ENCODE data around the gene NDUFS8. TPM values are rescaled to one million over a fixed set of nuclear protein-coding genes. Genes with fewer than 3 reads are reported as not detected.

The NDUFS8 gene
- total RNA-seq, 1 donor from 2014 or later = 168 TPM

GRCh38 chr11:68056317-68057285, 26.1 kb downstream of the NDUFS8 start:
- Mint-ChIP-seq H3K4me3 (no peak overlapping the region), H3K4me1 (ENCODE audit: unreplicated experiment) (peaks cover 14% of the 10 kb centered on the region), H3K27me3 (no peaks in the 10 kb centered on the region), H3K27ac (no peak overlapping the region), H3K36me3 (peaks cover 15% of the 10 kb centered on the region), H3K9me3 (no peaks in the 10 kb centered on the region)
- no peak for DNase-seq (ENCODE audit: extremely low spot score, unreplicated experiment)
- no peak for TF ChIP-seq CTCF (conservative IDR thresholded peaks at IDR 0.05)

GRCh38 chr11:68057807-68058206, 27.3 kb downstream of the NDUFS8 start:
- peaks cover 23% of the 10 kb centered on the region for H3K36me3 Mint-ChIP-seq
- no peak for TF ChIP-seq CTCF (conservative IDR thresholded peaks at IDR 0.05)
- no peak overlapping the region for H3K4me3 Mint-ChIP-seq
- peaks cover 6% of the 10 kb centered on the region for H3K4me1 Mint-ChIP-seq (ENCODE audit: unreplicated experiment)
- H3K9me3 Mint-ChIP-seq = no peaks in the 10 kb centered on the region
- H3K27ac Mint-ChIP-seq = no peak overlapping the region
- no peak for DNase-seq (ENCODE audit: extremely low spot score, unreplicated experiment)
- no peaks in the 10 kb centered on the region for H3K27me3 Mint-ChIP-seq

- H3K36me3 Mint-ChIP-seq = peaks cover 31% of the 10 kb centered on the region
- no peak for TF ChIP-seq CTCF (conservative IDR thresholded peaks at IDR 0.05)
Measured at GRCh38 chr11:68061508-68061907, 31.0 kb downstream of the NDUFS8 start.

GRCh38 chr11:68064926-68065325, 34.4 kb downstream of the NDUFS8 start:
- Mint-ChIP-seq H3K4me1 (ENCODE audit: unreplicated experiment) (no peaks in the 10 kb centered on the region), H3K4me3 (no peak overlapping the region), H3K9me3 (no peaks in the 10 kb centered on the region), H3K27ac (no peak overlapping the region), H3K27me3 (no peaks in the 10 kb centered on the region), H3K36me3 (peaks cover 39% of the 10 kb centered on the region)
- TF ChIP-seq CTCF (conservative IDR thresholded peaks at IDR 0.05) = no peak
- DNase-seq (ENCODE audit: extremely low spot score, unreplicated experiment) = no peak

More at GRCh38 chr11:68061508-68061907, 31.0 kb downstream of the NDUFS8 start:
- no peak overlapping the region for H3K27ac Mint-ChIP-seq
- no peaks in the 10 kb centered on the region for H3K4me1 Mint-ChIP-seq (ENCODE audit: unreplicated experiment)
- no peaks in the 10 kb centered on the region for H3K27me3 Mint-ChIP-seq
- H3K4me3 Mint-ChIP-seq = no peak overlapping the region
- H3K9me3 Mint-ChIP-seq = no peaks in the 10 kb centered on the region
- no peak for DNase-seq (ENCODE audit: extremely low spot score, unreplicated experiment)

GRCh38 chr11:68065841-68066240, 35.4 kb downstream of the NDUFS8 start:
- no peak overlapping the region for H3K4me3 Mint-ChIP-seq
- no peak overlapping the region for H3K27ac Mint-ChIP-seq
- H3K36me3 Mint-ChIP-seq = peaks cover 39% of the 10 kb centered on the region
- TF ChIP-seq CTCF (conservative IDR thresholded peaks at IDR 0.05) = no peak
- H3K9me3 Mint-ChIP-seq = no peaks in the 10 kb centered on the region
- H3K4me1 Mint-ChIP-seq (ENCODE audit: unreplicated experiment) = no peaks in the 10 kb centered on the region
- no peak for DNase-seq (ENCODE audit: extremely low spot score, unreplicated experiment)
- H3K27me3 Mint-ChIP-seq = no peaks in the 10 kb centered on the region
